Measurements from ENCODE around the gene NDUFAF3. TPM values are rescaled to one million over a fixed set of nuclear protein-coding genes. Genes with fewer than 3 reads are reported as not detected.

NDUFAF3 gene
- total RNA-seq, 1 donor from 2014 or later = 83.3 TPM

DNA sequence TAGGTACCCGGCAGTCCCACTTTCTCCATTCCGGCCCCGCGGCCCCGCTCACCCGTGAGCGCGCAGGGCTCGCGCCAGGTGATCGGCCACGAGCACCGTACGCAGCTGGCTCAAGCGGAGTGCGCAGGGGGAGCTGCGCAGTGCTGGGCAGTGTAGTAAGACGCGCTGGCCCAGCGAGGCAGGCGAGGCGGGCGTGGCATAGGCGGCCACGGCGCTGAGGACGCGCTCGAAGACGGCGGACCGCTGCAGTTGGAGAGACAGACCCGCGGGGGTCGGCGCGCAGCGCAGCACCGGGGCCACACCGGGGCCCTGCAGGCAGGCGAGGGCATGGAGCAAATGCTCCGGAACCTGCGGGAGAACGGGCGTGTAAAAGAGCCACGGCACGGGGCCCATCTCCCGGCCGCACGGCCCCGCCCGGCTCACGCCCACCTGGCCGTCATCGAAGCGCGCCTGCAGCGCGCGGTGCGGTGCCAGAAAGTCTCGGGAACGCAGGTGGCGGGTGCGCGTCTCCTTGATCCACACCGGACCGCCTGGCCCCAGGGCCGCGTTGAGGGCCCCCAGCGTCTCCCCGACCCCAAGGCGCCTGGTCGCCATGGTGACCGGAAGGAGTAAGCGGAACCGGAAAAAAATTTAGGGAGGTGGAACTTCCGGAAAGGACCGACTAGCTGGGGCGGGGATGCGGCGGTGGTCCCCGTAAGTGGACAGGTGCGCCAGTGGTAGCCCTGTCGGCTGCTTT lies 3.8 kb upstream of the NDUFAF3 start, which contains the start of gene DALRD3:
Gene DALRD3 (minus strand): TSS at position 610 of the 736 bp plus-strand sequence. CDS start 16 bp downstream, at position 594.
- DNase-seq (ENCODE audit: low spot score) = peak; percentile 63

- DNase-seq (ENCODE audit: low spot score) = no peak
These were observed 3.3 kb upstream of the NDUFAF3 start for GRCh38 chr3:49018707-49019006.

- no peak for DNase-seq (ENCODE audit: low spot score)
These were observed 2.0 kb upstream of the NDUFAF3 start for GRCh38 chr3:49019941-49020329.

DNA sequence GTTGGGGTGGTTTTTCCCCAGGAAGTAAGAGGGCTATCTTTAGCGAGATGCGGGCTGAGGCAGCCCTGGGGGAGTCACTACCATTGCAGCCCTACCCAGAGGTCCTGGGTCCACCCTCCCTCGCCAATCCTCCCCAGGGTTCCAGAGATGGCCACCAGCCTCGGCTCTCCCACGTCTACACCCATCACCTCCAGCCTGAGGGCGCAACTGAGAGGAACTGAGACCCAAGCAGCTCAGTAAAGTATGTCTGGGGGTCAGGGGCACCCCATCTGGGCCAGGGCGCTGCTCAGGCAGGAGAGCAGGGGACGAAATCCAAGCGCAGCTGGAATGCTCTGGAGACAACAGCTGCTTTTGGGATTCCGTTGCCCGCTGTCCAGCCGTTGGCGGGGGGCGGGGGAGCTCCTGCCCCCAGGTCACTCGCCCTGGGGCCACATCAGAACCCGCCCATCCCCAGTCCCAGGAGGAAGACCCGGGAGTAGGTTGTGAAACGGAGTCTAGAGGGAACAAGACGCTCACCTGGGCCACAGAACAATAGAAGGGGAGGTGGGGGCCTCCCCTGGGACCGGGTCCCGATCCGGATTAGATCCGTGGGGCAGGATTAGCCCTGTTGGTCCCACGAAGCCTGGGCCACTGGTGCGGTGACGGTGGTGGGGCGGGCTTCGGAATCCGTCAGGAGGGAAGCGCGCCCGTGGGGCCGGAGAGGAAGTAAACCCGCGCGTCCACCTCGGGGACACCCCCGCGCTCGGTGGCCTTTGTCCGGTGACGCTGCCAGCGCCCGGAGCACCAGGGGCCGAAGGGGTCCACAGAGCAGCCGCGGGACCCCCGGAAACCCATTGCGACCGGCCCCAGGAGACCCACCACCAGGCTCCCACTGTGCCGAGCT lies 1.4 kb upstream of the NDUFAF3 start:
- peak; percentile 37 for DNase-seq (ENCODE audit: low spot score)

GRCh38 chr3:49021213-49021812 lies 608 bp upstream of the NDUFAF3 start:
- DNase-seq (ENCODE audit: low spot score) = peak; percentile 99

DNA sequence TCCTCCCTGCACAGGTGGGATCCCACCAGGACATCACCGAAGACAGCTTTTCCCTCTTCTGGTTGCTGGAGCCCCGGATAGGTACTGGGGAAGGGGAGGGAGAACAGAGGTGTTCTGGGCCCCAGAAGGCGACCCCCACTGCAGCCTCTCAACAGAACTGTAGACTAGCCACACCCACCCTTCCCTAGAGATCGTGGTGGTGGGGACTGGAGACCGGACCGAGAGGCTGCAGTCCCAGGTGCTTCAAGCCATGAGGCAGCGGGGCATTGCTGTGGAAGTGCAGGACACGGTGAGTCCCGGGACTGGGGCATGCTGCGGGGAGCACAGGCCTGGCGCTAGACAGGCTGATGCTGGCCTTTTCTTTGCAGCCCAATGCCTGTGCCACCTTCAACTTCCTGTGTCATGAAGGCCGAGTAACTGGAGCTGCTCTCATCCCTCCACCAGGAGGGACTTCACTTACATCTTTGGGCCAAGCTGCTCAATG lies 809 bp downstream of the NDUFAF3 start:
- DNase-seq (ENCODE audit: low spot score) = no peak

DNA sequence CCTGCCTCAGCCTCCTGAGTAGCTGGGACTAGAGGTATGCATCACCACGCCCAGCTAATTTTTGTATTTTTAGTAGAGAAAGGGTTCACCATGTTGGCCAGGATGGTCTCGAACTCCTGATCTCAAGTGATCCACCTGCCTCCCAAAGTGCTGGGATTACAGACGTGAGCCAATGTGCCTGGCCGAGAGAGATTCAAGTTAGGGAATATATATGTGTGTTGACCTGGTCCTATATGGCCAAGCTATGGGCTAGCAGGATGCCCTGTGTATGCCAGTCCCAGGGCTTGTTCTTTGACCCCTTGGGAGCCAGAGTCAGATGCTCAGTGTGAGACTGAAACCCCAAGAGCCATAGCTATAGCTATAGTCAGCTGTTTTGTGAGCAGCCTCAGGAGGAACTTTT lies 1.9 kb downstream of the NDUFAF3 start:
- DNase-seq (ENCODE audit: low spot score) = no peak

DNA sequence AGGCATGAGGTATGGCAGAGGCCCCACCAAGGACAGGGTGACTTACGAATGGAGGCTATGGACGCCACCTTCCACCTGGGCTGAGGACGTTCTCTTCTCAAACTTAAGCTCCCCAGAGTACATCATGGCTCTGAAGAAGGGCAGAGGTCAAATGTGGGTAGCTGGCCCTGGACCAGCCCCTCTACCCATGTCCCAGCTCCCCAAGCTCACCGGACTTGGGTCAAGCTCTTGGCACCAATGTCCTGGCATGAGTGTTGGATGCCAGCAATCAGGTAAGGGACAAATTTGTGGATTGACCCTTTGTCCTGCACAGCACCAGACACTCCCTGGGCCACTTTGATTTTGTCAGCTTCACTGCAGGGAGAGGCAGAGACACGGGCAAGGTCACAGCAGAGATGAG lies 2.5 kb downstream of the NDUFAF3 start:
- no peak for DNase-seq (ENCODE audit: low spot score)

DNA sequence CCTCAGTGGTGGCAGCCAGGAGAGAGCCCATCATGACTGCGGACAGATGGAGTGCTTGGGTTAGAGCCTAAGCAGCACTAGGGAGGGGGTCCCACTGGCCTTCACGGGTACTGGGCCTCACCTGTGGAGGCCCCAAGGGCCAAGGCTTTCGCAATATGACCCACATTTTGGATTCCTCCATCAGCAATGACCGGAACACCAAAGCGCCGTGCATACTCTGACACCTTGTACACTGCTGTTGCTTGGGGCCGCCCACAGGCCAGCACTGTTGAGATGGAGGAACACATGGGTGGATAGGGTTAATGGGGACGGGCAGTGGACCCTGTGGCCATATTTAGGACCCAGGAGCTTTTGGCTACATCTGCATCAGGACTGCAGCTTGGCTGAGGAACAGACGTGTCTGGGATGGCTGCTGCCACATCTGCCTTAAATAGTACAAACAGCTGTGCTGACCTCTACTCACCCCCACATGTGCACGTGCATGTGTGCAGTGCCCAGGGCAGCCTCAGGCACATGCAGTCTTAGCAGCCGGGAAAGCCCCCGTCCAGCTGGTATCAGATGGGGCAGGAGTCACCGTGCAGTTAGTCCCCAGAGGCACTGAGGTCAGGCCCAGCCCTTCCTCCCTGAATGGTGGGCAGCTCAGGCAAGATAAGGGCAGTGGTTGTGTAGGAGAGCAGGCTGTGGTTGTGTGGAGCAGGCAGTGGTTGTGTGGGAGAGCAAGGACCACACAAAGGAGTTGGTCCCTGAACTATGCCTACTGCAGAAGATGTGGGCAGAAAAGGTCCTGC lies 3.3 kb downstream of the NDUFAF3 start:
- DNase-seq (ENCODE audit: low spot score) = no peak

DNA sequence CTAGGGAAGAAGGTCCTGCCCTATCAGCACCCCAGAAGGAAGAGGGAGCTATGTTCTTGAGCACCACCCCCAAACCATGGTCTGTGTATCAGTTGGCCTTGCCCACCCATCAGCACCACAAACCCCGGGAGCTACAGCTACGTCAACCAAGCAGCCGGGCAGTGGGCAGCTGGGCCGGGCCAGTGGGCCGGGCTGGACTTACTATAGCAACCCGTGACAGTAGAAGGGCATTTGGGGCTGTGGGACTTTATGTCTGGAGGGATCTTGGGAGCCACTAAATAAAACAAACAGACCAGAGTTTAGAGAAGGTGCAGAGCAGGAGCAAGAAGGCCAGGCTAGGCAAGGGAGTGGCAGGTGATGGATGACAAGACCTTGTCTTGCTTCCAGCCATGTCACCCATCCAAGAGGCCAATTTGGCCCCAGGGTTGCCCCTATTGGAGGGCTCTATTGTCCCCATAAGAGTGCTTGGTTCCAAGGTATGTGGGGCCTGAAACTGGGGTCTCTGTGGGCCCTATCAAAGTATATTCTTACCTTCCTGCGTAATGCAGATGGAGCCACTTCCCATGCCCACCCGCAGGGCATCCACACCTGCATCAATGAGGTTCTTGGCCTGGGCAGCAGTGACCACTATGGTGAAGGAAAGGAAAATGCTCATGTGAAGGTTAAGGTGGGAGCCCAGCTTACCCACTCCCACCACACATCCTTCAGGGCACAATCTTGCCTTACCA lies 4.0 kb downstream of the NDUFAF3 start:
- DNase-seq (ENCODE audit: low spot score) = no peak

- DNase-seq (ENCODE audit: low spot score) = no peak
These were observed 4.6 kb downstream of the NDUFAF3 start for GRCh38 chr3:49026536-49026935.

DNA sequence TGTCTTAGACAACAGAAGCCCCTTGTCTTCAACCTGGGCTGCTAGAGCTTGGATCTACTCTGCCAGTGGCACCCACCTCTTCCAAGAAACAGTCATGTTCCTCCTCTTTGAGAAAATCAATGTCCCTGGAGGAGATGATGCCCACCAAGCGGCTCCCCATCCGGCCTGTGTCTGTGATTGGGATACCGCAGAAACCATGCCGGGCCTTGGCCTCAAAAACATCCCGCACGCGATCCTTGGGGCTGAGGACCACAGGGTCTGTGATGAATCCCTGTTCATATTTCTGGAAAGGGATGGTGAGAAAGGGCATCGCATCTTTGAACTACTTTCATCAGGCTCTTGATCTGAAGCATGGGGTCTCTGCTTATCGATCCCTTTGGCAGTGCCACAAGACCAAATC lies 5.7 kb downstream of the NDUFAF3 start:
- no peak for DNase-seq (ENCODE audit: low spot score)

- no peak for DNase-seq (ENCODE audit: low spot score)
These were observed 6.4 kb downstream of the NDUFAF3 start for GRCh38 chr3:49028298-49028672.

GRCh38 chr3:49028673-49029562 lies 7.0 kb downstream of the NDUFAF3 start, which contains the start of gene IMPDH2:
TSS of gene IMPDH2 (minus strand) at chr3:49029398. CDS start at chr3:49029350, 48 bp downstream.
- peak; percentile 96 for DNase-seq (ENCODE audit: low spot score)

GRCh38 chr3:49029563-49029884 lies 7.6 kb downstream of the NDUFAF3 start:
- no peak for DNase-seq (ENCODE audit: low spot score)

GRCh38 chr3:49030321-49030720 lies 8.4 kb downstream of the NDUFAF3 start:
- DNase-seq (ENCODE audit: low spot score) = no peak

DNA sequence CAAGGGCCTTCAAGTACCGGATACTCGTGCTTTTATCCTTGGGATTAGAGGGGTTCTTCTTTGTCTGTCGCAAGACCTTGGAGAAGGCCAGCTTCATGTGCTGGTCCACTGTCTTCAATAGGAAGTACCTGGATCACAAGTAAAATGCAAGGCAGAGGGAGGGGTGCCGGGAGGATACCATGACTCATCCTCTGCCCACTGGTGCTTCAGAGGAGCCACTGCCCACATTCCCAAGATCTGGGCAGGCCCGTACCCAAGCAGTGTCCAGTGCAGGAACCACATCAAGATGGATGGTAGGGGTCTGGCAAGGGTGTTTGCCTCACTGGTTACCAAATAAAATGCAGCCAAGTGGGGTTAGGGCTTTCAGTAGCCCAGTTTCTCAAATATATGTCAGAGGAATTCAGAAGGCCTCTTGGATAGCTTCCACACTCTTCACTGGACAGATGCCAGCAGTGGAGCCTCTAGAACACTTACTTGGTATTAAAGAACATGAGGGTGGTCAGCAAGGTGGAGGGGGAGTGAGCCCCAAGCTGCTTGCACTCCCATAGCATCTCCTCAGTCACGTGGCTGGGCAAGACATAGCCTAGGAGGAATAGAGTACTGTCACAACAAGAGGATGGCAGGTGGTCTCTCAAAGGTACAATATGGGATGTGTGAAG lies 10.9 kb downstream of the NDUFAF3 start:
- no peak for DNase-seq (ENCODE audit: low spot score)

GRCh38 chr3:49034650-49035049 lies 12.7 kb downstream of the NDUFAF3 start:
- no peak for DNase-seq (ENCODE audit: low spot score)

GRCh38 chr3:49035281-49035680 lies 13.4 kb downstream of the NDUFAF3 start:
- DNase-seq (ENCODE audit: low spot score) = no peak

GRCh38 chr3:49053543-49053942 lies 31.6 kb downstream of the NDUFAF3 start:
- no peak for DNase-seq (ENCODE audit: low spot score)
